Measurements from ENCODE around the gene RAPGEF3. TPM values are rescaled to one million over a fixed set of nuclear protein-coding genes. Genes with fewer than 3 reads are reported as not detected.

The RAPGEF3 gene
- total and polyA plus RNA-seq, 2 of the 13 experiments (the other 11 are each of a cell fraction or from before 2014, with no cell fraction given): 0.07 TPM

GRCh38 chr12:47715877-47716548 is 42.7 kb downstream of the RAPGEF3 start (continued):
- no peak for TF ChIP-seq NFAT5 (CRISPR knock-in tag; IDR thresholded peaks at IDR 0.05)
- TF ChIP-seq ZNF180 (CRISPR knock-in tag; IDR thresholded peaks at IDR 0.05; ENCODE audit: borderline replicate concordance, low read depth): no peak

GRCh38 chr12:47715393-47715876 is 43.2 kb downstream of the RAPGEF3 start:
- no peaks in the 10 kb centered on the region for H3K36me3 ChIP-seq (replicated peaks in 1 of 2; ENCODE audit: control insufficient read depth in 1 of 2, insufficient read depth in 2 of 2, low read length in 2 of 2)
- no peaks in the 10 kb centered on the region for H3K79me2 ChIP-seq (ENCODE audit: insufficient read depth, low read length)
- DNase-seq (ENCODE audit: low spot score) (peak; percentile 76), FAIRE-seq (peak; percentile 88), ATAC-seq (peak; percentile 75)
- ChIA-PET POLR2A (no interaction called here), CTCF (ENCODE audit: low intra/inter-chr PET ratio, low total read pairs) (interaction anchor here (1.2 to 3.9 kb wide), 7 partner anchors 27 to 122 kb away, joined by 3 to 56 read pairs (median 5); no protein-coding TSS in a partner anchor)
- 13% methylated on average over 8 of the region's 10 CpGs for WGBS (ENCODE audit: low lambda C conversion rate)
- no peak overlapping the region for H3K4me2 ChIP-seq (ENCODE audit: low read depth, low read length)
- BruUV-seq (replicated peaks): no TSS peak
- intact Hi-C loops (cut with micrococcal nuclease; ENCODE audit: unreplicated experiment): loop anchor here (1.0 kb wide), 2 partner anchors 64 to 123 kb away; no protein-coding TSS in a partner anchor
- no peak overlapping the region for H2AFZ ChIP-seq (ENCODE audit: low read length)
- H3K4me3 ChIP-seq (replicated peaks in 1 of 3; ENCODE audit: insufficient read depth in 1 of 3, low read depth in 2 of 3, low read length in 3 of 3): no peak overlapping the region
- H3K4me1 ChIP-seq (ENCODE audit: insufficient read depth, low read length): peaks cover 12% of the 10 kb centered on the region
- no peak overlapping the region for H3K27ac ChIP-seq (ENCODE audit: extremely low read length, insufficient read depth, low read length)
- no peaks in the 10 kb centered on the region for H4K20me1 ChIP-seq (ENCODE audit: insufficient read depth, low read length)
- TF ChIP-seq FOXA3 (CRISPR knock-in tag; IDR thresholded peaks at IDR 0.05) (peak; percentile 50), FOXA1 (IDR thresholded peaks at IDR 0.05) (no peak), FOXA1 (CRISPR knock-in tag; IDR thresholded peaks at IDR 0.05) (peak; percentile 69), ZKSCAN1 (IDR thresholded peaks at IDR 0.05; ENCODE audit: low read length) (0 out of 2 replicates have a peak, but pooled peaks have one; percentile 41), STAG1 (CRISPR knock-in tag; IDR thresholded peaks at IDR 0.05) (peak; percentile 91), ZNF772 (CRISPR knock-in tag; IDR thresholded peaks at IDR 0.05) (no peak), ZNF501 (CRISPR knock-in tag; IDR thresholded peaks at IDR 0.05) (0 out of 2 replicates have a peak, but pooled peaks have one; percentile 20), CTCF (CRISPR knock-in tag; IDR thresholded peaks at IDR 0.05) (peak; percentile 87), ZNF101 (CRISPR knock-in tag; IDR thresholded peaks at IDR 0.05; ENCODE audit: borderline replicate concordance, low read depth) (no peak), ZNF260 (CRISPR knock-in tag; IDR thresholded peaks at IDR 0.05; ENCODE audit: borderline replicate concordance, low read depth) (no peak), LCORL (IDR thresholded peaks at IDR 0.05) (no peak), LCORL (CRISPR knock-in tag; IDR thresholded peaks at IDR 0.05) (0 out of 2 replicates have a peak, but pooled peaks have one; percentile 32), RAD21 (CRISPR knock-in tag; IDR thresholded peaks at IDR 0.05) (peak; percentile 62), SMC3 (IDR thresholded peaks at IDR 0.05; ENCODE audit: low read length) (peak; percentile 88)
- H3K9ac ChIP-seq (ENCODE audit: insufficient read depth, low read depth, low read length): no peak overlapping the region
- H3K9me3 ChIP-seq (ENCODE audit: low read length): no peaks in the 10 kb centered on the region
- H3K27me3 ChIP-seq (ENCODE audit: control insufficient read depth in 1 of 2, insufficient read depth in 2 of 2, low read length in 2 of 2): no peaks in the 10 kb centered on the region; a peak in 1 of 5 replicates
- in situ Hi-C loops (cut with HindIII; ENCODE audit: extremely low pct_ligation_motif_present, low pct_unique_long_range_greater_than_20kb): loop anchor here (5.0 kb wide), 1 partner anchor 122 kb away; no protein-coding TSS in a partner anchor
